HG03039 (cell line): ENCODE data around the gene MPP2.
"Not testable (repeated sequence)": the region's sequence is repeated elsewhere in the genome, so short reads cannot be mapped to it uniquely, and the experiment has no call there.

ENCODE experiments used
- ATAC-seq: cut with Tn5 transposase; IDR thresholded peaks from one replicate; pipeline ENCODE4 v1.9.1; 2021; ENCODE audit warnings: mild to moderate bottlenecking, moderate library complexity; ENCODE audit not compliant: unreplicated experiment

The MPP2 gene

GRCh38 chr17:43852571-43852970 is 54.8 kb downstream of the MPP2 start:
- ATAC-seq: no peak

GRCh38 chr17:43849116-43849515 is 58.2 kb downstream of the MPP2 start:
- ATAC-seq: no peak

GRCh38 chr17:43848601-43849000 is 58.7 kb downstream of the MPP2 start:
- ATAC-seq: no peak

GRCh38 chr17:43846963-43847371 is 60.4 kb downstream of the MPP2 start, which contains the start of gene CD300LG:
Gene CD300LG, plus strand, starts transcription at chr17:43847176. Its CDS starts 41 bp downstream, at chr17:43847217.
- no peak for ATAC-seq

- no peak for ATAC-seq
These were observed 61.1 kb downstream of the MPP2 start for GRCh38 chr17:43846221-43846712.

- ATAC-seq: no peak
These were observed 61.6 kb downstream of the MPP2 start for GRCh38 chr17:43845766-43846165.

- ATAC-seq: no peak
These were observed 63.1 kb downstream of the MPP2 start for GRCh38 chr17:43844241-43844640.

GRCh38 chr17:43842975-43843325 is 64.4 kb downstream of the MPP2 start:
- ATAC-seq: no peak

GRCh38 chr17:43842091-43842974 is 65.0 kb downstream of the MPP2 start:
- ATAC-seq: not testable (repeated sequence)

- no peak for ATAC-seq
These were observed 66.1 kb downstream of the MPP2 start for GRCh38 chr17:43841282-43841681.

GRCh38 chr17:43840814-43841213 is 66.5 kb downstream of the MPP2 start:
- ATAC-seq: no peak

GRCh38 chr17:43839670-43840108 is 67.6 kb downstream of the MPP2 start:
- ATAC-seq: no peak

- no peak for ATAC-seq
These were observed 73.2 kb downstream of the MPP2 start for GRCh38 chr17:43834106-43834505.

GRCh38 chr17:43832976-43833829 is 74.1 kb downstream of the MPP2 start, which contains the start of gene MPP3:
Gene MPP3, minus strand, starts transcription at chr17:43833146. Its CDS starts 1,240 bp downstream, at chr17:43831906.
- ATAC-seq: no peak

GRCh38 chr17:43832168-43832975 is 75.0 kb downstream of the MPP2 start:
- no peak for ATAC-seq

GRCh38 chr17:43831633-43832032 is 75.7 kb downstream of the MPP2 start:
- ATAC-seq: no peak

- ATAC-seq: no peak
These were observed 76.7 kb downstream of the MPP2 start for GRCh38 chr17:43830510-43831140.

- no peak for ATAC-seq
These were observed 77.6 kb downstream of the MPP2 start for GRCh38 chr17:43829738-43830137.

GRCh38 chr17:43827596-43827995 is 79.7 kb downstream of the MPP2 start:
- ATAC-seq: no peak

- no peak for ATAC-seq
These were observed 81.1 kb downstream of the MPP2 start for GRCh38 chr17:43826206-43826605.
